Measurements from ENCODE around the gene SPRYD7. TPM values are rescaled to one million over a fixed set of nuclear protein-coding genes. Genes with fewer than 3 reads are reported as not detected.
"Not testable (repeated sequence)": the region's sequence is repeated elsewhere in the genome, so short reads cannot be mapped to it uniquely, and the experiment has no call there.

The SPRYD7 gene
- total and polyA plus RNA-seq, 2 donors (not counting 1 experiment from before 2014, with no cell fraction given) = 1.9 to 4.5 TPM

DNA sequence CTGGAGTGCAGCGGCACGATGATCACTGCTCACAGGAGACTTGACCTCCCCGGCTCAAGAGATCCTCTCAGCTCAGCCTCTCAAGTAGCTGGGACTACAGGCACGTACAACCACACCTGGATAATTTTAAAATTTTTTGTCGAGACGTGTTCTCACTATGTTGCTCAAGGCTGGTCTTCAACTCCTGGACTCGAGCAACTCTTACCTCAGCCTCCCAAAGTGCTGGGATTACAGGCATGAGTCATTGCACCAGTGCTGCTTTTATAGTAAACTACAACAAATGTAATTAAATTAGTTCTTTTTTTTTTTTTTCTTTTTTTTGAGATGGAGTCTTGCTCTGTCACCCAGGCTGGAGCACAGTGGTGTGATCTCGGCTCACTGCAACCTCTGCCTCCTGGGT, 18.0 kb downstream of the SPRYD7 start:
- H3K4me3 Mint-ChIP-seq; H3K79me2 ChIP-seq (ENCODE audit: control insufficient read depth, insufficient read depth, low read length); H4K20me1 ChIP-seq (ENCODE audit: control insufficient read depth, insufficient read depth, low read length, poor library complexity, severe bottlenecking); intact Hi-C loops (cut with micrococcal nuclease); CTCF ChIA-PET; DNase-seq; H2AFZ ChIP-seq (ENCODE audit: insufficient read depth, low read depth, low read length, poor library complexity, severe bottlenecking); H3K4me1 Mint-ChIP-seq; H3K4me2 ChIP-seq (replicated peaks; ENCODE audit: low read depth, low read length, poor library complexity, severe bottlenecking); H3K9ac ChIP-seq (ENCODE audit: low read length); POLR2A ChIA-PET; H3K27me3 Mint-ChIP-seq; ATAC-seq (ENCODE audit: low read depth); H3K4me3 ChIP-seq (ENCODE audit: control extremely low read depth in 1 of 5, extremely low read depth in 1 of 5, insufficient read depth in 1 of 5, low read depth in 2 of 5, low read length in 4 of 5); H3K4me1 ChIP-seq (ENCODE audit: control insufficient read depth in 2 of 2, insufficient read depth in 2 of 2, low read length in 2 of 2); H3K27ac ChIP-seq (ENCODE audit: low read length in 2 of 2); H3K27me3 ChIP-seq (replicated peaks in 1 of 4; ENCODE audit: control extremely low read depth in 1 of 4, control insufficient read depth in 3 of 4, insufficient read depth in 4 of 4, low read length in 3 of 4); H3K27ac Mint-ChIP-seq; H3K9me3 Mint-ChIP-seq (ENCODE audit: insufficient read depth); H3K9me3 ChIP-seq (ENCODE audit: control extremely low read depth in 1 of 3, control insufficient read depth in 2 of 3, insufficient read depth in 1 of 3, low read length in 2 of 3): not testable (repeated sequence)
- peaks cover 1 to 14% of the 10 kb centered on the region in 2 experiments for H3K36me3 ChIP-seq (replicated peaks in 1 of 2; ENCODE audit: control extremely low read depth in 1 of 2, control insufficient read depth in 1 of 2, extremely low read depth in 1 of 2, insufficient read depth in 2 of 2, low read length in 1 of 2)
- 94% methylated on average over 5 of the region's 8 CpGs for WGBS (ENCODE audit: insufficient coverage)

DNA sequence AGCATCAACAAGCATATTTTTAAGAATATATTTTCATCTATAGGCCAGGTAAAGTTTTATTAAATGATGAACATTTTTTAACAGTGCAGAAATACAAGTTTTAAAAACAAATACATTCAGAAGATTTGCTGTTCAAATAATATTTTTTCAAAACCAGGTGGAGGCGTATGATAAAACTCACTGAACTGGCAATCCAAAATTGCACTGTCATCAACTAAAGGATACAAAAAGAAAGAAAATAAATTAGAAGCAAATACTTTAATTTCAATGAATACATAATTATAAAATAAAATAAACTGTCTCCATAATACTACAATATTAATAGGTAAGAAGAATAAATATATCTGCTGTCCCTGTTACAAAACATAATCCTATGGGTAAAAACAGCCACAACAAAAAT, 21.2 kb downstream of the SPRYD7 start:
- intact Hi-C loops (cut with micrococcal nuclease) = no loop called here
- Mint-ChIP-seq H3K27me3 (no peaks in the 10 kb centered on the region), H3K27ac (no peak overlapping the region), H3K4me1 (no peaks in the 10 kb centered on the region), H3K4me3 (no peak overlapping the region), H3K9me3 (ENCODE audit: insufficient read depth) (no peaks in the 10 kb centered on the region)
- no CpG with 5 or more reads among the region's 1 CpG for WGBS (ENCODE audit: insufficient coverage)
- ATAC-seq (ENCODE audit: low read depth) (no peak), DNase-seq (no peak)
- Histone ChIP-seq H3K27me3 (replicated peaks in 1 of 4; ENCODE audit: control extremely low read depth in 1 of 4, control insufficient read depth in 3 of 4, insufficient read depth in 4 of 4, low read length in 3 of 4) (no peaks in the 10 kb centered on the region), H3K27ac (ENCODE audit: low read length in 2 of 2) (no peak overlapping the region), H3K9ac (ENCODE audit: low read length) (no peak overlapping the region), H3K4me3 (ENCODE audit: control extremely low read depth in 1 of 5, extremely low read depth in 1 of 5, insufficient read depth in 1 of 5, low read depth in 2 of 5, low read length in 4 of 5) (no peak overlapping the region), H3K9me3 (ENCODE audit: control extremely low read depth in 1 of 3, control insufficient read depth in 2 of 3, insufficient read depth in 1 of 3, low read length in 2 of 3) (no peaks in the 10 kb centered on the region), H2AFZ (ENCODE audit: insufficient read depth, low read depth, low read length, poor library complexity, severe bottlenecking) (no peak overlapping the region), H3K36me3 (replicated peaks in 1 of 2; ENCODE audit: control extremely low read depth in 1 of 2, control insufficient read depth in 1 of 2, extremely low read depth in 1 of 2, insufficient read depth in 2 of 2, low read length in 1 of 2) (peaks cover 1 to 10% of the 10 kb centered on the region in 2 experiments), H3K4me1 (ENCODE audit: control insufficient read depth in 2 of 2, insufficient read depth in 2 of 2, low read length in 2 of 2) (no peaks in the 10 kb centered on the region), H3K4me2 (replicated peaks; ENCODE audit: low read depth, low read length, poor library complexity, severe bottlenecking) (no peak overlapping the region), H4K20me1 (ENCODE audit: control insufficient read depth, insufficient read depth, low read length, poor library complexity, severe bottlenecking) (no peaks in the 10 kb centered on the region), H3K79me2 (ENCODE audit: control insufficient read depth, insufficient read depth, low read length) (no peaks in the 10 kb centered on the region)
- TF ChIP-seq, protein P1, sequence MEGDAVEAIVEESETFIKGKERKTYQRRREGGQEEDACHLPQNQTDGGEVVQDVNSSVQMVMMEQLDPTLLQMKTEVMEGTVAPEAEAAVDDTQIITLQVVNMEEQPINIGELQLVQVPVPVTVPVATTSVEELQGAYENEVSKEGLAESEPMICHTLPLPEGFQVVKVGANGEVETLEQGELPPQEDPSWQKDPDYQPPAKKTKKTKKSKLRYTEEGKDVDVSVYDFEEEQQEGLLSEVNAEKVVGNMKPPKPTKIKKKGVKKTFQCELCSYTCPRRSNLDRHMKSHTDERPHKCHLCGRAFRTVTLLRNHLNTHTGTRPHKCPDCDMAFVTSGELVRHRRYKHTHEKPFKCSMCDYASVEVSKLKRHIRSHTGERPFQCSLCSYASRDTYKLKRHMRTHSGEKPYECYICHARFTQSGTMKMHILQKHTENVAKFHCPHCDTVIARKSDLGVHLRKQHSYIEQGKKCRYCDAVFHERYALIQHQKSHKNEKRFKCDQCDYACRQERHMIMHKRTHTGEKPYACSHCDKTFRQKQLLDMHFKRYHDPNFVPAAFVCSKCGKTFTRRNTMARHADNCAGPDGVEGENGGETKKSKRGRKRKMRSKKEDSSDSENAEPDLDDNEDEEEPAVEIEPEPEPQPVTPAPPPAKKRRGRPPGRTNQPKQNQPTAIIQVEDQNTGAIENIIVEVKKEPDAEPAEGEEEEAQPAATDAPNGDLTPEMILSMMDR (IDR thresholded peaks at IDR 0.05) = no peak
- TF ChIP-seq EZH2 (IDR thresholded peaks at IDR 0.05; ENCODE audit: borderline replicate concordance, insufficient read depth, low read depth, low read length, poor library complexity, severe bottlenecking) = no peak
- ChIA-PET POLR2A (no interaction called here), CTCF (no interaction called here)

Measured in B cell (primary cell).